Sciatic nerve (tissue), 2 donors: ENCODE measurements around the gene AKAP1. TPM values are rescaled to one million over a fixed set of nuclear protein-coding genes. Genes with fewer than 3 reads are reported as not detected.
A peak's percentile ranks its signal among the peaks of the same experiment; 100 is the strongest.

Experiments
- ATAC-seq: fragments of 200-7000 bp; cut with Tn5 transposase; one replicate; pipeline ENCODE4 v1.9.1; 2020; ENCODE audit warnings: mild to moderate bottlenecking, moderate library complexity
- DNase-seq: peaks from one replicate; pipeline ENCODE4 v3.0.0-alpha.2; 2020; ENCODE audit warnings: low spot score
- intact Hi-C: fragments of 100-400 bp; cut with DNase I; formaldehyde crosslinking; loops from one replicate; pipeline ENCODE4 v1.14.2; 2022
- total RNA-seq: library from RNA; stranded (reverse); fragmentation: NEBNext Ultra II Directional; extraction: Animal tissue kit (Norgen Biotek cat#: 25700); gene quantifications from one replicate; pipeline ENCODE4 v1.2.1, GENCODE V29; 2021
- donor health status: DM: no; HTN: no; CAD: no.
- donor health status: DM: no; HTN: no; CAD: no.

AKAP1 gene
- total RNA-seq, 1 donor from 2014 or later: 25.3 TPM

DNA sequence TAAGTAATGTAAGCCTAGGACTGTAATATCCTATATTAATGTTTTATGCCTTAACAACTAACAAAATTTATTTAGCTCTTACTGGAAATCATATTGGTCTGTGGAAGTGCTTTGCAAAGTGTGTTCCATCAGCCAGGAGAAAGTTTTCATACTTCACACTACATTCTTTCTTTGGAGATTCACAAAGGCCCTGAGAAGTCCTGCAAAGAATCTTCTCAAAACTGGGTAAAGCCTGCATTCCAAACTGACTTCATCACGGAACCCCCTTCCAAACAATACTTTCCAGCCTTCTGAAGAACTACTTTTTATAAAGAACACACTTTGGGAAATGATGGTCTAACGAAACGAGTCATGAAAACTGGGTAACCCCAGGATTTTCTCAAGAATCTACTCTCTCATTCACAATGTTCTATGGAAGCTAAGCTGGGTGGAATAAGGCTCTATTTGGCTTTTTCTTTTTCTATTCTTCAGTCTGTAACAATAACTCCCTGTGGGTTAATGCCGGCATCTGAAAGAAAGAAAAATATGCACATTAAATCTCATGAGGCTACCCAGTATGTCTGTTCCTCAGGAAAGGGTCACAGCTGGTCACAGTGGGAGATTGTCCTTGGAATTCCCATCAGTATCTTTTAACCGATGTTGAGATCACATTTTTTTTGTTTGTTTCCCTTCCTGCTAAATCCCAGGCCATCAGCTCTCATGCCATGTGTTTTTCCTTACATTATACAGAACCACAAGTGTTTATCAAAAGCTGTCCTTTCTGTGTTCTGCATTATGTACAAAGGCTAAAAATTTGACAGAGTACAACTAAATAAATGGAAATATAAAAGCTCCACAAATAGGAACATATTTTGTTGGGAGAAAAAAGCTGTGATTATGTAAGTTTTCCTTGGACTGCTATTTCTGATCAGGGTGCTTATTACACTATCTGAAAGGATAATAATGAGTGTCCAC is 12.8 kb upstream of the AKAP1 start:
- intact Hi-C loops: no loop called here
- no peak for DNase-seq
- ATAC-seq: no peak

DNA sequence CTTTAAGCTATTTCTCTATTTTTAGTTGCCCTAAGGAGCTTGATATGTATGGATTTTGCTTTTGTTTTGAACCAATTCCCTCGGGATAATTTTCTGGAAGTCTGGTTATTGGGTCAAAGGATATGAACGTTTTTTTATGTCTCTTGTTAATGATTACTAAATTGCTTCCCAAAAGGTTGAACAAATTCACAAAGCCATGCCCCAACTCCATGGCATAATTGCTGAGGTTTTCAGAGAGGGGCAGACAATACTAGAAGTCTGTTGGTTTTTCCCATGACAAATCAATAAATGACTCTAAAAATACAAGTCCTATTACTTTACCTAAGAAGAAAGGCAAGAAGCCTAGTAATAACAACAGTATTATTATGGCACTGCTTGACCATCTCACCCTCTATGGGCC is 11.4 kb upstream of the AKAP1 start:
- no peak for ATAC-seq
- intact Hi-C loops: no loop called here
- no peak for DNase-seq

- ATAC-seq: no peak
- intact Hi-C loops: no loop called here
- DNase-seq: no peak
Measured at GRCh38 chr17:57075193-57075592, 9.9 kb upstream of the AKAP1 start.

DNA sequence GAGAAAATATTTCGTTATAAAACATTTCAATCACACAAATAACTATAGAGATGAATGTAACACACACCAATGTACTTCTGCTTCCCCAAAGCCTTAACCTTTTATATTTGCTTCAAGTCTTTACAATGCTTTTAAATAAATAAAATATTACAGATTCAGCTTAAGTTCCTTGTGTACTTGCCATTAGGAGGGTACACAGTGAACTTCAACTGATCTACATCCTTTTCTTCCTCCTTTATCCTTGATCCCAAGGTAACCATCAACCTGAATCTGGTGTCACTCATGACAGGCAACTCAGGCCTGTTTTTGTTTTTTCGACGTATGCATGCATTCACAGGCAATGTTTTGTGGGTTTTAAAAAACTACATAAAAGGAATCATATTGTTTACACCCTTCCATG is 9.3 kb upstream of the AKAP1 start:
- intact Hi-C loops: no loop called here
- no peak for DNase-seq

DNA sequence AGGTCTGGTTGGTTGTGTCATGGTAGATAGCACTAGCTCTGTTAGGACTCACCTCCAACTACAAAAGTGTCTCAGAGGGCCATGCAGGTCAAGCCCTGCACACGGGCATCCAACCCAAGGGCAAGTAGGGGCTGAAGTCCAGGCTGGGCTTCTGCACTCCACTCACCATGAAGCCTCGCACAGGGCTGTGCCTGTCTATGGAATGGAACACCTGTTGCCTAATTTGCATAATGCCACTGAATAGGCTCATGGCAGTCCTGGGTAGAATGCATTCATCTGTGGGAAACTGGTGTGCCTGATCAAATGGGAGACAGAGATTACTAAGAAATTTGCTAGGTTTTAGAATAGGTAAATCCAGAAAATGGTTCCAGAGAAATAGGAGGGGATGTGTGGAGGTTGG is 8.0 kb upstream of the AKAP1 start:
- ATAC-seq: no peak
- no peak for DNase-seq
- intact Hi-C loops: no loop called here

More for the DNA sequence above, 9.3 kb upstream of the AKAP1 start:
- ATAC-seq: no peak

- DNase-seq (no peak), ATAC-seq (no peak)
- intact Hi-C loops: no loop called here
Measured at GRCh38 chr17:57078274-57078673, 6.8 kb upstream of the AKAP1 start.

DNA sequence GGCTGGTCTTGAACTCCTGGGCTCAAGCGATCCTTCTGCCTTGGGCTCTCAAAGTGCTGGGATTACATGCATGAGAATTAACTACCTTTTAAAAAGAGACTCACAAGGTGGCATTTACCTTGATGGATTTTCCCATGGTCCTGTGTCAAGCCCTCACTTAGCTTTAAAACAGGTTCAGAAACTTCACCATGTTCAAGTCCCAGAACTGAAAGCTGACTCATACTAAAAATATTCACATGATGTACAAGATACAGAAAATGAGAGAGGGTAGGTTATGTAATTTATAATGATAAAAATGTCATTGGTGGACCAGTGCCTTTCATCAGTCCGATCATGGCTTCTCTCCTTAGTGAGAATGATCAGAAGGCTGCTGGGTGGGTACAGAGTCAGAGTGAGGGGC is 4.3 kb upstream of the AKAP1 start:
- intact Hi-C loops: no loop called here
- DNase-seq: no peak
- ATAC-seq: no peak

GRCh38 chr17:57082441-57082840 is 2.6 kb upstream of the AKAP1 start:
- DNase-seq (no peak), ATAC-seq (no peak)
- intact Hi-C loops: no loop called here

- peak; percentile 62 for ATAC-seq
- intact Hi-C loops: no loop called here
- no peak for DNase-seq
Measured at GRCh38 chr17:57084361-57084801, 665 bp upstream of the AKAP1 start.

- ATAC-seq: peak; percentile 53
- intact Hi-C loops: no loop called here
- peak; percentile 80 for DNase-seq
Measured at GRCh38 chr17:57085448-57086068, 512 bp downstream of the AKAP1 start.

DNA sequence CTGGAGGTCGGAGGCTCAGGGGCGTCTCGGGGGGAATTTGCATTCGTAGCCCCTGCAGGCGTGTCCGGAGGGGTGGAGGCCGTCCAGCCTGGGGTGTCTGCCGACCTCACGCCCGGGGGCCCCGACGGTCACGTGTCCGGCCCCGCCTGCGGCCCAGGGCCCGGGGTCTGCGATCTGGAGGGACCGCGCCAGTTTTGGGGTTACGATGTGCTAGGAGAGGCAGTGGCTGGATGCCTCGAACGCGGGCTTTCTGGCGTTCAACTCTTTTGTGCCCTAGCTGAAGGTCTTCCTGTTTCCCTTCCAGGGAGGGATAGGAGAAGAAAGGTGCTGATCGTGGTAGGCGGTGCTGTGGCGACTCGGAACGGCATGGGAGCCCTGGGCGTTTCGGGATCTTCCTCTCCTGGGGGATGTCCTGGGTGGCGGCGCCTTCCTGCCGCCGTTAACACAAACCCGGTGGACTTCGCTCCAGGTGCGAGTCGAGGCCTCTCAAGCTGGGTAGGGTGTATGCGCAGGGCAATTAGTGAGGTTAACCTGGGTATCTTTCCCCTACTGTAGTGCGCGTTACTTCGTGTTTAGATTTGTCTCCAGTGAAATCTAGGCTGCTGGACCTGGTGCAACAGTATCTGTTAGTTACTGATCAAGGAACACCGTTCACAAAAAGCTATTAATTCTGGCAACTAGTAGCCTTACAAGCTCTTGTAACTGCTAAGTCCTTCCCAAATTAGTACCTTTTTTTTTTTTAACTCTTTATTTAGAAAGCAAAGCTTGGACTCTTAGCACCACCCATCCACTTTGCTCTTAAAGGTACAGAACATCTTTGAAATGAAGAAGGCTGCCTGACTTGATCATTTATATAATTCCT is 1.3 kb downstream of the AKAP1 start:
- DNase-seq (no peak), ATAC-seq (peak; percentile 3)
- intact Hi-C loops: no loop called here

DNA sequence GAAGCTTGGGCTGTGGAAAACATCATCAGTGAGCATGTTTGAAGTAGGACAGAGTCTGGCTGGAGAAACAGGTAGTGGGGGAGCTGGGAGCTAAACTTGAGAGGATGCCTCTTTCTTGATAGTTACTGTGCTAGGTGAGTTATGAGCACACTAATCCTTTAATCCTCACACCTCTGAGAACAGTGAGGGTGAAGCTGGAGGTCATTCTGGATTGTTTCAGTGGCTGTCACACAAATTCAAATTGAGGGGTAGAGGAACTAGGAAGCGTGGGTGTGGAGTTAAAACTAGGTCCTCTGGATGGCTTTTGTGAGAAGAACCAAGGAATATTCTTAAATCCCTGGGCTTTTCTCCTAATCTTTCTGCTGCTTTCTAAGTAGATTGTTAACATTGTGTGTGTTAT is 3.3 kb downstream of the AKAP1 start:
- ATAC-seq (no peak), DNase-seq (no peak)
- intact Hi-C loops: no loop called here

DNA sequence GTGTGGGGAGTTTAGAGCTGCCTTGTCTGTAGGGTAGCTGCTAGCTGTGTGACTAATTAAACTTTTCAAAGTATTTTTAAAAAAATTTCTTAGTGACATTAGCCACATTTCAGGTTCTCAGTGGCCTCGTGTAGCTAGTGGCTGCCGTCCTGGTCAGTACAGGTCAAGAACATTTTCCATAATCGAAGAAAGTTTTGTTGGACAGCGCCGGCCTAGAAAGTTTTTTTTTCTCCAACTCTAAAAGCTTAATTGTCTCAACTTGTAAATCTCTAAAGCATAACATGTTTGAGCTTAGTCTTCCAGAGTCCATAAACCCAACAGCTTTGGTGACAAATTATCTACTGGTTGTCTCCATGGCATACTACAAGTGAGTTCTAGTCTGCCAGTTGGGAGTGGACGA is 4.3 kb downstream of the AKAP1 start:
- no peak for ATAC-seq
- intact Hi-C loops: no loop called here

DNA sequence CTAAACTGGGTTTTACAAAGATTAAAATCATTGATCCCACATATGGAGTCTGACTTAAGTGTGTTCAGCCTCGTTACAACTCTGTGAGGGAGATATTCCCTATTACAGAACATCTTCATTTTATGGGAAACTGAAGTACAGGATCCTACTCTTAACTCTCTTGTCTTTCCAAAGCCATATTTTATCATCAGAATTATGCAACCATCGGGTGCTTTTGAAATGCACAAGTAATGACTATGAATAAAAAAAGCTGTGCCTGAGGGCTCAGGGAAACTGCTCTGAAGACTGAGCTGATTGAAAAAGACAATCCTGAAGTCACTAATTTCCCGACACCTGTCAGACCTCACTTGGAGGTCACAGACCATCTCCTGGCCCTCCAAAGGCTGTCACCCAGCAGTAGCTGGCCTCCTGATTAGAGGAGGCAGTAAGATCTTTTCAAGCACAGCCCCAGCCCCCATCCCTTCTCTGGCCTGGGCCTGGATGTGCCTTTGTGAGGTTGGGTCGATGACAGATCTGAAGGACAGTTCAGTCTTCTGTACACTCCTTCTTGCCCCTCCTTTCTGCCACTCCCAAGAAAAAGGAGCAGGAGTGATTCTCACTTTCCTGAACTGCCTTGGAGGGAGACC is 5.6 kb downstream of the AKAP1 start:
- DNase-seq (no peak), ATAC-seq (no peak)
- intact Hi-C loops: no loop called here

More for the DNA sequence above, 4.3 kb downstream of the AKAP1 start:
- DNase-seq: no peak

DNA sequence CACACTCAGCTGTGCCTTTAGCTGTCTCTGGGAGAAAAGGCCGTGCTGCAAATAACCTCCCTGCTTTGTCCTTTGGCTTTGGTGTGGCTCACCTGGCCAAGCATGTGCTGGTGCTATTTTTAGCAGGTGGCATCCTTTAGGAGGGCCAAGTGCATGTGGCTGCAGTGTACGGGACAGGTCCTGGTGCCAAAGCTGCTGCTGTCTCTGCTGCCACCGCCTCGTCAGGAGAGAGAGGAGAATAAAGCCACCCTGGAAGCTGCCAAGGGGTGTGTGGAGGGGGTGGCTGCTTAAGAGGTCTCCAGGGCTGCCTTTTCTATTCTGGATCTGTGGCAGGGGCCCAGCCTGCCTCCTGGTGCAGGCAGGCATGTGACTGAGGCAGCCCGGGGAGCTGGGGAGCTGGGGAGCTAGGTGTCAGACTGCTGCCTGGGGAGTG is 6.2 kb downstream of the AKAP1 start:
- DNase-seq (no peak), ATAC-seq (peak; percentile 16)
- intact Hi-C loops: no loop called here

DNA sequence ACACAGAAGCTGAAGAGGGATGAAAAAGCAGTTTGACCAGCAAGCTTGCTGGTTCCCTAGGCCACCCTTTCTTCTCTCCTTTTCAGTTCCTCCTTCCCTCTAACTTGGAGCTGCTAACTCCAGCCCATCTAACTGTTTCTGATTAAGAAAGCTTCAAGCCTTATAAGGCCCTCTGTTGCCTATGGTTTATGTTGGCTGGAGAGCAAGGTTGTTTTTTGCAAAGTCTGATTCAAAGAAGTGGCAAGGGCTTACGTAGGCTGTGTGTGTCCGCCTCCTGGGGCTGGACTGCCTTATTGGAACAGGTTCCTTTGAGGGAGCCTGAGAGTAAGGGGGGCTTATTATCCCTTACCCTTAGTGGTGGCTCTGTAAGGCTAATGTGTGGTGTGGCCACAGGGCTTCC is 7.1 kb downstream of the AKAP1 start:
- ATAC-seq: peak; percentile 84
- no peak for DNase-seq
- intact Hi-C loops: no loop called here

DNA sequence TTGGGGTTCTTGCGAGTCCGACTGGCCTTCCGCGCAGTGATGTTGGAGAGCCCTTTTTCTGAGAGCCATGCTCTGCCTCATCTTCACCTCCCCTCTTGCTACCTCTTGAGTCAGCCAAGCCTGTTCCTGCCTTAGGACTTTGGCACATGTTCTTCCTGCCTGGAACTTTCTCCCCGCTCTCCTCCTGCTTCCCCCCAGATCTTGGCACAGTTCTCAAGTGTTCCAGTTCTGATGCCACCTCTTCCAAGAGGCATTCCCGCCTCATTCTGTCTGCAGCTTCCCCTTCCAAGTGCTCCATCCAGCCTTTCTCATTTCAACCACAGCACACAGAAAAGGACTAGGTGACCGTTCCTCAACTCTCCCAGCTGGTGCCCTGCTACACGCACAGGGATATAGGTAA is 7.7 kb downstream of the AKAP1 start:
- ATAC-seq (no peak), DNase-seq (no peak)
- intact Hi-C loops: no loop called here

GRCh38 chr17:57096472-57097202 is 11.6 kb downstream of the AKAP1 start:
- DNase-seq: no peak
- intact Hi-C loops: no loop called here
- no peak for ATAC-seq
